H1 (cell line): ENCODE measurements around the gene ESRP2. TPM values are rescaled to one million over a fixed set of nuclear protein-coding genes. Genes with fewer than 3 reads are reported as not detected.

ENCODE experiments used
- BACH1 ChIP-seq: IDR thresholded peaks from 2 replicates; pipeline ENCODE4 v1.6.1; 2012; ENCODE audit warnings: low read length, improper control_type of control experiment
- BCL11A ChIP-seq, 2 experiments: IDR thresholded peaks; one replicate each; pipeline ENCODE4 v1.6.1; 2011; ENCODE audit warnings: low read depth in 2 of 2, low read length in 2 of 2, mild to moderate bottlenecking in 2 of 2
- BRCA1 ChIP-seq: IDR thresholded peaks from 2 replicates; pipeline ENCODE4 v1.6.1; 2012; ENCODE audit warnings: low read depth, low read length, improper control_type of control experiment
- CBX5 ChIP-seq: fragments of 300-800, 300-1000 bp; sonication (generic); IDR thresholded peaks from 2 replicates; pipeline ENCODE4 v1.7.1; 2016; ENCODE audit warnings: antibody characterized with exemption, low read length, low read depth
- CHD1 ChIP-seq: IDR thresholded peaks from 2 replicates; pipeline ENCODE4 v1.6.1; 2012; ENCODE audit warnings: low read depth, low read length, improper control_type of control experiment
- CREB1 ChIP-seq: IDR thresholded peaks from 2 replicates; pipeline ENCODE4 v1.6.1; 2012; ENCODE audit warnings: inconsistent platforms
- CTBP2 ChIP-seq: IDR thresholded peaks from 2 replicates; pipeline ENCODE4 v1.7.0; 2011; ENCODE audit warnings: borderline replicate concordance, mild to moderate bottlenecking, moderate library complexity, mixed read lengths, low read length; ENCODE audit not compliant: insufficient read depth, insufficient read length
- EP300 ChIP-seq, 2 experiments: IDR thresholded peaks; 1 replicate in 1 of 2; 2 replicates in 1 of 2; pipeline ENCODE4 v1.6.1; 2011 to 2012; ENCODE audit warnings: low read depth in 2 of 2, low read length in 2 of 2, mild to moderate bottlenecking in 2 of 2, borderline replicate concordance in 1 of 2, inconsistent platforms in 1 of 2, moderate library complexity in 1 of 2
- EZH2 ChIP-seq: fragments of 200-600 bp; sonication (generic); IDR thresholded peaks from 2 replicates; pipeline ENCODE4 v1.7.1; 2012; ENCODE audit warnings: low read depth, mild to moderate bottlenecking, moderate library complexity, low read length, inconsistent platforms; ENCODE audit not compliant: severe bottlenecking
- JUN ChIP-seq: IDR thresholded peaks from 2 replicates; pipeline ENCODE4 v1.6.1; 2011; ENCODE audit warnings: low read depth, mild to moderate bottlenecking, improper control_type of control experiment, low read length
- JUND ChIP-seq: IDR thresholded peaks from 2 replicates; pipeline ENCODE4 v1.6.1; 2011; ENCODE audit warnings: mild to moderate bottlenecking, improper control_type of control experiment, low read length
- PHF8 ChIP-seq: fragments of 200-600 bp; sonication (generic); conservative IDR thresholded peaks from 2 replicates; pipeline ENCODE4 v1.7.1; 2012; ENCODE audit warnings: low read depth, mild to moderate bottlenecking, inconsistent platforms, low read length, moderate library complexity
- POU5F1 ChIP-seq: IDR thresholded peaks from 2 replicates; pipeline ENCODE4 v1.6.1; 2011; ENCODE audit warnings: low read depth, mild to moderate bottlenecking, low read length, moderate library complexity
- RAD21 ChIP-seq, 2 experiments: IDR thresholded peaks in 1 of 2; conservative IDR thresholded peaks in 1 of 2; 2 replicates each; pipeline ENCODE4 v1.6.1; 2011; ENCODE audit warnings: low read depth in 2 of 2, low read length in 2 of 2, improper control_type of control experiment in 1 of 2, inconsistent platforms in 1 of 2, mild to moderate bottlenecking in 1 of 2, moderate library complexity in 1 of 2
- RBBP5 ChIP-seq: IDR thresholded peaks from 2 replicates; pipeline ENCODE4 v1.7.1; 2012; ENCODE audit warnings: low read depth, mild to moderate bottlenecking, inconsistent platforms, low read length, moderate library complexity, borderline replicate concordance
- RXRA ChIP-seq: IDR thresholded peaks from 2 replicates; pipeline ENCODE4 v1.6.1; 2011; ENCODE audit warnings: low read depth, mild to moderate bottlenecking, low read length, moderate library complexity; ENCODE audit not compliant: insufficient read depth
- SAP30 ChIP-seq: fragments of 300-600 bp; sonication (generic); IDR thresholded peaks from 2 replicates; pipeline ENCODE4 v1.7.1; 2012; ENCODE audit warnings: low read length, moderate library complexity, mild to moderate bottlenecking, inconsistent platforms; ENCODE audit not compliant: insufficient read depth, insufficient replicate concordance
- SIRT6 ChIP-seq: IDR thresholded peaks from one replicate; pipeline ENCODE4 v1.7.1; 2012; ENCODE audit warnings: low read length, inconsistent platforms
- SP1 ChIP-seq: IDR thresholded peaks from 2 replicates; pipeline ENCODE4 v1.6.1; 2011; ENCODE audit warnings: low read depth, low read length
- TAF1 ChIP-seq: IDR thresholded peaks from 2 replicates; pipeline ENCODE4 v1.6.1; 2011; ENCODE audit warnings: mild to moderate bottlenecking, low read depth, low read length
- TAF7 ChIP-seq: optimal IDR thresholded peaks from 2 replicates; pipeline ENCODE3; 2011; ENCODE audit warnings: low read depth, mild to moderate bottlenecking, inconsistent platforms, low read length, moderate library complexity, borderline replicate concordance
- TBP ChIP-seq: IDR thresholded peaks from 2 replicates; pipeline ENCODE4 v1.6.1; 2011; ENCODE audit warnings: low read depth, low read length, improper control_type of control experiment
- TCF12 ChIP-seq: IDR thresholded peaks from 2 replicates; pipeline ENCODE4 v1.6.1; 2011; ENCODE audit warnings: low read depth, mild to moderate bottlenecking, low read length
- YY1 ChIP-seq: IDR thresholded peaks from 2 replicates; pipeline ENCODE4 v1.6.1; 2011; ENCODE audit warnings: low read depth, mild to moderate bottlenecking, low read length
- ZNF274 ChIP-seq: IDR thresholded peaks from 2 replicates; pipeline ENCODE4 v1.7.0; 2012; ENCODE audit warnings: low read length, borderline replicate concordance; ENCODE audit errors: extremely low read depth
- polyA plus RNA-seq, 7 experiments: library from polyadenylated mRNA; depleted of rRNA in 3 of 7; stranded (reverse) in 5 of 7; unstranded in 2 of 7; fragments of >200 nt in 5 of 7; fragments of 200-250 nt in 2 of 7; gene quantifications; 1 replicate in 5 of 7; 2 replicates in 1 of 7; 4 replicates in 1 of 7; pipeline versions ENCODE4 v1.2.1 to v1.2.3, GENCODE V29; 2011 to 2013; ENCODE audit warnings: missing spikeins in 2 of 7, mixed read lengths in 2 of 7
- total RNA-seq: library from RNA; stranded (reverse); fragmentation: NEBNext Ultra II Directional; extraction: Animal tissue kit (Norgen Biotek cat#: 25700); gene quantifications from 2 replicates; pipeline ENCODE4 v1.2.1, GENCODE V29; 2021

ESRP2 gene
- total and polyA plus RNA-seq, 2 of the 8 experiments (the other 6 are each of a cell fraction or from before 2014, with no cell fraction given) = 35.1 to 45.8 TPM

- TF ChIP-seq TAF7 = peak; percentile 62
- no peak for TF ChIP-seq CBX5
- TF ChIP-seq TCF12 = 0 out of 2 replicates have a peak, but pooled peaks have one; percentile 22
- TF ChIP-seq CREB1 = peak; percentile 40; the same call in 1 of the 2 replicates
- no peak for TF ChIP-seq CHD1
- TF ChIP-seq SIRT6 = no peak
- peak; percentile 32 for TF ChIP-seq CTBP2
- TF ChIP-seq RAD21 (IDR thresholded peaks at IDR 0.05 in 1 of 2, conservative IDR thresholded peaks at IDR 0.05 in 1 of 2; ENCODE audit: low read depth in 2 of 2, low read length in 2 of 2) = no peak
- TF ChIP-seq TBP = peak; percentile 91
- TF ChIP-seq ZNF274 = no peak
- TF ChIP-seq BACH1 = no peak
- TF ChIP-seq JUND = no peak; the same call in 1 of the 2 replicates
- TF ChIP-seq SP1 = peak; percentile 89
- TF ChIP-seq EP300 (IDR thresholded peaks at IDR 0.05; ENCODE audit: borderline replicate concordance in 1 of 2, low read depth in 2 of 2, low read length in 2 of 2) = peak in 1 of 2 experiments; percentile 24; a peak in 1 of 3 replicates
- TF ChIP-seq BRCA1 = no peak
- no peak for TF ChIP-seq RXRA
- TF ChIP-seq EZH2 = no peak
- TF ChIP-seq JUN = no peak
- TF ChIP-seq BCL11A (IDR thresholded peaks at IDR 0.05; ENCODE audit: low read depth in 2 of 2, low read length in 2 of 2) = no peak
- no peak for TF ChIP-seq YY1
- peak; percentile 95 for TF ChIP-seq TAF1
- TF ChIP-seq SAP30 = no peak
- TF ChIP-seq RBBP5 = 0 out of 2 replicates have a peak, but pooled peaks have one; percentile 56
- TF ChIP-seq POU5F1 = no peak
- peak; percentile 45 for TF ChIP-seq PHF8
Observed at GRCh38 chr16:68237243-68238028, 1.5 kb upstream of the ESRP2 start (continued).
